ENCODE data around the gene MNAT1. TPM values are rescaled to one million over a fixed set of nuclear protein-coding genes. Genes with fewer than 3 reads are reported as not detected.

The MNAT1 gene
- total and polyA plus RNA-seq, 9 of the 15 experiments (the other 6 are each of a cell fraction or from before 2014, with no cell fraction given), result 37.8 to 83.3 (median 60.4) TPM

DNA sequence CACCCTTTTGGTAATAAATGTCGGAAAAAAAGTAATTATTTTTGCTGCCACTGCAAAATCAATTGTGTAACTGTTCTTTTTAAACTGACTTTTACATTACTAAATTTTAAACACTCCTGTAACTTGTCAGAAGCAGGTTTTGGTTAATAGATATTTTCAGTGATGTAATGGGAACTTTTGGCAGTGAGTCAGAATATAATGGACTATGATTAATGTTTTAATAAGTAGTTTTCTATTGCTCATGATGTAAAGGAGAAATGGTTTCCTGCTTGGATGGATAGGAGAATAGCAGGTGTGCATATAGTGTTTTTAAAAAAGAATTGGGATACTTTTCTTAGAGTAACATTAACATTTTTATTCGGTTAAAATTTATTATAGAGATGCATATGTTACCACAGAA, 187.5 kb downstream of the MNAT1 start (continued):
- TF ChIP-seq, protein P1, sequence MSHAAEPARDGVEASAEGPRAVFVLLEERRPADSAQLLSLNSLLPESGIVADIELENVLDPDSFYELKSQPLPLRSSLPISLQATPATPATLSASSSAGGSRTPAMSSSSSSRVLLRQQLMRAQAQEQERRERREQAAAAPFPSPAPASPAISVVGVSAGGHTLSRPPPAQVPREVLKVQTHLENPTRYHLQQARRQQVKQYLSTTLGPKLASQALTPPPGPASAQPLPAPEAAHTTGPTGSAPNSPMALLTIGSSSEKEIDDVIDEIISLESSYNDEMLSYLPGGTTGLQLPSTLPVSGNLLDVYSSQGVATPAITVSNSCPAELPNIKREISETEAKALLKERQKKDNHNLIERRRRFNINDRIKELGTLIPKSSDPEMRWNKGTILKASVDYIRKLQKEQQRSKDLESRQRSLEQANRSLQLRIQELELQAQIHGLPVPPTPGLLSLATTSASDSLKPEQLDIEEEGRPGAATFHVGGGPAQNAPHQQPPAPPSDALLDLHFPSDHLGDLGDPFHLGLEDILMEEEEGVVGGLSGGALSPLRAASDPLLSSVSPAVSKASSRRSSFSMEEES (CRISPR knock-in tag; IDR thresholded peaks at IDR 0.05), result no peak
- TF ChIP-seq XRCC4 (IDR thresholded peaks at IDR 0.05; ENCODE audit: extremely low read depth, insufficient read depth, insufficient read length) (no peak), ARHGAP35 (IDR thresholded peaks at IDR 0.05; ENCODE audit: partially characterized antibody) (no peak), SIN3A (IDR thresholded peaks at IDR 0.05; ENCODE audit: borderline replicate concordance in 2 of 2, control insufficient read depth in 1 of 2, low read depth in 2 of 2, low read length in 2 of 2) (no peak), SMAD3 (CRISPR knock-in tag; conservative IDR thresholded peaks at IDR 0.05) (no peak)
- TF ChIP-seq, protein P2, sequence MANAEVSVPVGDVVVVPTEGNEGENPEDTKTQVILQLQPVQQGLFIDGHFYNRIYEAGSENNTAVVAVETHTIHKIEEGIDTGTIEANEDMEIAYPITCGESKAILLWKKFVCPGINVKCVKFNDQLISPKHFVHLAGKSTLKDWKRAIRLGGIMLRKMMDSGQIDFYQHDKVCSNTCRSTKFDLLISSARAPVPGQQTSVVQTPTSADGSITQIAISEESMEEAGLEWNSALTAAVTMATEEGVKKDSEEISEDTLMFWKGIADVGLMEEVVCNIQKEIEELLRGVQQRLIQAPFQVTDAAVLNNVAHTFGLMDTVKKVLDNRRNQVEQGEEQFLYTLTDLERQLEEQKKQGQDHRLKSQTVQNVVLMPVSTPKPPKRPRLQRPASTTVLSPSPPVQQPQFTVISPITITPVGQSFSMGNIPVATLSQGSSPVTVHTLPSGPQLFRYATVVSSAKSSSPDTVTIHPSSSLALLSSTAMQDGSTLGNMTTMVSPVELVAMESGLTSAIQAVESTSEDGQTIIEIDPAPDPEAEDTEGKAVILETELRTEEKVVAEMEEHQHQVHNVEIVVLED (CRISPR knock-in tag; IDR thresholded peaks at IDR 0.05), result no peak

DNA sequence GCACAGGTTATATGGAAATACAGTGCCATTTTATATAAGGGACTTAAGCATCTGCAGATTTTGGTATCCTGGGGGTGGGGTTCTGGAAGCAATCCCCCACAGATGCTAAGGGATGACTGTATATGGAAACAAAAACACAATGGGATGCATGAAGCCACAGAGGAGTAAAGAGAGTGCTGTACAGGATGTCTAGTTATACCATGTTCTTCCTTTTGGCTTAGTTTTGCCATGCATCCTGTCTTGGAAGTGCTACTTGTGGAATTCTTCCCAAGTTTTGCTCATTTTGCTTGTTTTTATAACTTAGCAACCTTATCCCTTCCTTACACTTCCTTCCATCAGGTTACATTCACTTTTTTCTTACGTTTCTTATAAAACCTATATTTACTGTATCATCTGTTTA, 190.7 kb downstream of the MNAT1 start:
- POLR2A ChIA-PET, result no interaction called here
- H3K9me1 ChIP-seq (ENCODE audit: control insufficient read depth, insufficient read depth, low read length), result no peaks in the 10 kb centered on the region
- no peak overlapping the region for H2AFZ ChIP-seq (ENCODE audit: low read depth, low read length)
- DNase-seq (ENCODE audit: extremely low read depth in 1 of 4, low spot score in 3 of 4), result no peak
- 57% methylated on average over 1 of the region's 1 CpG for WGBS (ENCODE audit: insufficient coverage, low coverage, missing lambda C conversion rate)
- no TSS peak for BruUV-seq (replicated peaks)
- H4K20me1 ChIP-seq (replicated peaks; ENCODE audit: control insufficient read depth, insufficient read depth, low read length), result no peaks in the 10 kb centered on the region
- no peak for FAIRE-seq
- H3K79me2 ChIP-seq (ENCODE audit: control insufficient read depth, insufficient read depth, low read length), result no peaks in the 10 kb centered on the region
- H3K36me3 ChIP-seq (ENCODE audit: control insufficient read depth, insufficient read depth, low read length), result no peaks in the 10 kb centered on the region
- H3K9ac ChIP-seq (ENCODE audit: insufficient read depth in 1 of 2, low read depth in 2 of 2, low read length in 2 of 2), result no peak overlapping the region
- CTCF ChIA-PET (ENCODE audit: low intra/inter-chr PET ratio), result no interaction called here
- H3K4me3 ChIP-seq, result no peak overlapping the region
- intact Hi-C loops (cut with micrococcal nuclease) (no loop called here), in situ Hi-C loops (cut with MboI) (no loop called here)
- no peak overlapping the region for H3K4me2 ChIP-seq (ENCODE audit: insufficient read depth, low read length)
- TF ChIP-seq MCM2 (IDR thresholded peaks at IDR 0.05; ENCODE audit: low read depth) (no peak), ATF1 (CRISPR knock-in tag; IDR thresholded peaks at IDR 0.05) (no peak), ATF1 (tag; IDR thresholded peaks at IDR 0.05) (no peak), ZKSCAN1 (IDR thresholded peaks at IDR 0.05; ENCODE audit: low read depth, low read length) (no peak), DIDO1 (tag; IDR thresholded peaks at IDR 0.05; ENCODE audit: low read depth) (no peak), PCBP2 (IDR thresholded peaks at IDR 0.05; ENCODE audit: low read depth, low read length, poor library complexity, severe bottlenecking) (no peak), NFE2 (IDR thresholded peaks at IDR 0.05; ENCODE audit: low read depth) (no peak), CREBBP (IDR thresholded peaks at IDR 0.05; ENCODE audit: low read depth, low read length) (no peak)
- TF ChIP-seq, protein P3, sequence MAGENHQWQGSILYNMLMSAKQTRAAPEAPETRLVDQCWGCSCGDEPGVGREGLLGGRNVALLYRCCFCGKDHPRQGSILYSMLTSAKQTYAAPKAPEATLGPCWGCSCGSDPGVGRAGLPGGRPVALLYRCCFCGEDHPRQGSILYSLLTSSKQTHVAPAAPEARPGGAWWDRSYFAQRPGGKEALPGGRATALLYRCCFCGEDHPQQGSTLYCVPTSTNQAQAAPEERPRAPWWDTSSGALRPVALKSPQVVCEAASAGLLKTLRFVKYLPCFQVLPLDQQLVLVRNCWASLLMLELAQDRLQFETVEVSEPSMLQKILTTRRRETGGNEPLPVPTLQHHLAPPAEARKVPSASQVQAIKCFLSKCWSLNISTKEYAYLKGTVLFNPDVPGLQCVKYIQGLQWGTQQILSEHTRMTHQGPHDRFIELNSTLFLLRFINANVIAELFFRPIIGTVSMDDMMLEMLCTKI (IDR thresholded peaks at IDR 0.05; ENCODE audit: partially characterized antibody), result no peak
- no peak overlapping the region for H3K27ac ChIP-seq (ENCODE audit: extremely low read depth, low read depth, low read length)
- ATAC-seq, result no peak
- H3K9me3 ChIP-seq (replicated peaks; ENCODE audit: control insufficient read depth, insufficient read depth, low read depth, low read length), result no peaks in the 10 kb centered on the region; the same call in 1 of the 2 replicates
- no peaks in the 10 kb centered on the region for H3K4me1 ChIP-seq (replicated peaks in 1 of 2; ENCODE audit: control insufficient read depth in 2 of 2, insufficient read depth in 2 of 2, low read length in 2 of 2)
- H3K27me3 ChIP-seq (ENCODE audit: control insufficient read depth in 2 of 2, insufficient read depth in 2 of 2, low read length in 2 of 2), result no peaks in the 10 kb centered on the region

Data from K562 (cell line).